GM19239 (cell line): ENCODE measurements around the gene MROH8.

Experiments
- DNase-seq: peaks from one replicate; pipeline ENCODE4 v3.0.0; 2011; ENCODE audit warnings: low spot score; ENCODE audit not compliant: insufficient read length
- FAIRE-seq: peaks from 2 replicates; lab custom pipeline; 2011; peaks lifted over from hg19 to GRCh38; lab: Jason Lieb, UNC

MROH8 gene

GRCh38 chr20:37200926-37201826, 21.8 kb upstream of the MROH8 start:
- no peak for DNase-seq
- FAIRE-seq, result no peak

- no peak for FAIRE-seq
These were observed 21.0 kb upstream of the MROH8 start for GRCh38 chr20:37200376-37200775.

GRCh38 chr20:37198932-37199660, 19.7 kb upstream of the MROH8 start:
- FAIRE-seq (no peak), DNase-seq (no peak)

More at GRCh38 chr20:37200376-37200775, 21.0 kb upstream of the MROH8 start:
- DNase-seq, result no peak

- no peak for DNase-seq
- FAIRE-seq, result no peak
These were observed 15.5 kb upstream of the MROH8 start for GRCh38 chr20:37194621-37195417.

GRCh38 chr20:37193821-37194220, 14.5 kb upstream of the MROH8 start:
- FAIRE-seq (no peak), DNase-seq (no peak)

- FAIRE-seq (no peak), DNase-seq (no peak)
These were observed 13.9 kb upstream of the MROH8 start for GRCh38 chr20:37193226-37193625.

GRCh38 chr20:37192137-37192854, 12.9 kb upstream of the MROH8 start:
- DNase-seq, result peak; percentile 56
- peak; percentile 35 for FAIRE-seq

GRCh38 chr20:37190354-37191112, 11.2 kb upstream of the MROH8 start:
- FAIRE-seq (no peak), DNase-seq (no peak)

- no peak for FAIRE-seq
- no peak for DNase-seq
These were observed 10.2 kb upstream of the MROH8 start for GRCh38 chr20:37189416-37190016.

GRCh38 chr20:37188787-37189186, 9.4 kb upstream of the MROH8 start:
- FAIRE-seq (no peak), DNase-seq (no peak)

GRCh38 chr20:37185686-37186085, 6.3 kb upstream of the MROH8 start:
- FAIRE-seq, result no peak
- no peak for DNase-seq

- FAIRE-seq (peak; percentile 8), DNase-seq (no peak)
These were observed 556 bp upstream of the MROH8 start for GRCh38 chr20:37179683-37180524.

GRCh38 chr20:37172836-37173235, 6.5 kb downstream of the MROH8 start:
- FAIRE-seq (no peak), DNase-seq (no peak)

- DNase-seq (no peak), FAIRE-seq (no peak)
These were observed 12.5 kb downstream of the MROH8 start for GRCh38 chr20:37166867-37167266.

- FAIRE-seq (no peak), DNase-seq (no peak)
These were observed 14.3 kb downstream of the MROH8 start for GRCh38 chr20:37165031-37165430.

GRCh38 chr20:37163832-37164554, 15.4 kb downstream of the MROH8 start:
- FAIRE-seq, result no peak
- no peak for DNase-seq

GRCh38 chr20:37162646-37163045, 16.7 kb downstream of the MROH8 start:
- FAIRE-seq (no peak), DNase-seq (no peak)
